Peyer's patch (tissue), 4 donors: Measurements from ENCODE around the gene TCEANC.

Experiments
- CTCF ChIP-seq, 6 experiments: fragments of 450-650 bp in 4 of 6; fragments of 200-600 bp in 2 of 6; sonication (generic) in 1 of 6; IDR thresholded peaks; one replicate each; pipeline ENCODE4 v1.5.1; 2017 to 2019; ENCODE audit warnings: antibody characterized with exemption in 6 of 6, mild to moderate bottlenecking in 3 of 6, moderate library complexity in 1 of 6
- POLR2A ChIP-seq, 2 donors: fragments of 450-650 bp; IDR thresholded peaks; one replicate each; pipeline ENCODE4 v1.5.1; 2017; ENCODE audit warnings: antibody characterized with exemption in 2 of 2, mild to moderate bottlenecking in 2 of 2, moderate library complexity in 2 of 2

GRCh38 chrX:13670197-13670596 is 17.3 kb downstream of the TCEANC start:
- TF ChIP-seq POLR2A (IDR thresholded peaks at IDR 0.05) (no peak), CTCF (IDR thresholded peaks at IDR 0.05) (no peak)
